Activated CD8-positive, alpha-beta memory T cell treated with anti-CD3 and anti-CD28 coated beads for 36 hours (primary cell): ENCODE results near the gene RPS6KB2. TPM values are rescaled to one million over a fixed set of nuclear protein-coding genes. Genes with fewer than 3 reads are reported as not detected.

ENCODE experiments used
- CTCF ChIA-PET: fragments of 350-600 bp; sonication (Branson Sonifier 250); formaldehyde crosslinking; loops from one replicate; lab custom pipeline; 2021; ENCODE audit warnings: antibody characterized with exemption; lab: Charles Lee
- POLR2A ChIA-PET: fragments of 350-600 bp; sonication (Branson Sonifier 250); formaldehyde crosslinking; loops from one replicate; lab custom pipeline; 2021; ENCODE audit warnings: antibody characterized with exemption; lab: Charles Lee
- total RNA-seq, 2 experiments: library from RNA; stranded (reverse); gene quantifications; one replicate each; pipeline ENCODE4 v1.2.3, GENCODE V29; 2021

Gene RPS6KB2
- total RNA-seq, 2 experiments from 2014 or later: 82.8 to 85.6 TPM

GRCh38 chr11:67395555-67396258, 32.6 kb upstream of the RPS6KB2 start:
- POLR2A ChIA-PET: interaction anchor here (0.9 kb wide), 1 partner anchor 9 kb away, joined by 5 read pairs; no protein-coding TSS in a partner anchor
- CTCF ChIA-PET: interaction anchor here (1.6 kb wide), 1 partner anchor 13 kb away, joined by 5 read pairs; no protein-coding TSS in a partner anchor

GRCh38 chr11:67396259-67396581, 32.1 kb upstream of the RPS6KB2 start:
- ChIA-PET POLR2A (no interaction called here), CTCF (interaction anchor here (0.9 to 1.6 kb wide), 2 partner anchors 14 to 45 kb away, joined by 5 to 9 read pairs; no protein-coding TSS in a partner anchor)

GRCh38 chr11:67396587-67397389, 31.5 kb upstream of the RPS6KB2 start:
- ChIA-PET POLR2A (interaction anchor here (0.7 to 1.4 kb wide), 3 partner anchors 11 to 41 kb away, joined by 3 to 5 read pairs (median 3); no protein-coding TSS in a partner anchor), CTCF (interaction anchor here (0.6 to 1.6 kb wide), 4 partner anchors 10 to 45 kb away, joined by 3 to 9 read pairs (median 4); no protein-coding TSS in a partner anchor)

- CTCF ChIA-PET: interaction anchor here (0.7 to 2.0 kb wide), 3 partner anchors 10 to 52 kb away, joined by 3 to 5 read pairs (median 3); no protein-coding TSS in a partner anchor
- POLR2A ChIA-PET: interaction anchor here (1.3 to 1.4 kb wide), 2 partner anchors 10 to 41 kb away, joined by 3 to 5 read pairs; no protein-coding TSS in a partner anchor
Observed at GRCh38 chr11:67397536-67397935, 30.8 kb upstream of the RPS6KB2 start.

GRCh38 chr11:67397986-67398660, 30.2 kb upstream of the RPS6KB2 start:
- POLR2A ChIA-PET: interaction anchor here (1.3 to 1.4 kb wide), 2 partner anchors 10 to 40 kb away, joined by 3 to 5 read pairs; no protein-coding TSS in a partner anchor
- CTCF ChIA-PET: interaction anchor here (0.5 to 2.0 kb wide), 3 partner anchors 9 to 53 kb away, joined by 3 to 5 read pairs (median 4); no protein-coding TSS in a partner anchor

- ChIA-PET CTCF (interaction anchor here (0.5 to 2.0 kb wide), 2 partner anchors 8 to 35 kb away, joined by 4 to 5 read pairs; no protein-coding TSS in a partner anchor), POLR2A (no interaction called here)
Observed at GRCh38 chr11:67398661-67399563, 29.4 kb upstream of the RPS6KB2 start.

GRCh38 chr11:67400251-67400941, 27.9 kb upstream of the RPS6KB2 start:
- CTCF ChIA-PET: interaction anchor here (0.6 to 2.8 kb wide), 16 partner anchors 9 to 871 kb away, joined by 3 to 16 read pairs (median 6); partner anchors contain the start of genes C11orf24, PITPNM1, PTPRCAP and RAD9A
- POLR2A ChIA-PET: interaction anchor here (1.0 to 3.2 kb wide), 8 partner anchors 9 to 86 kb away, joined by 3 to 26 read pairs (median 6); partner anchors contain the start of genes POLD4, PTPRCAP, RAD9A and TMEM134

GRCh38 chr11:67400942-67401494, 27.3 kb upstream of the RPS6KB2 start:
- ChIA-PET CTCF (interaction anchor here (0.7 to 5.0 kb wide), 23 partner anchors 8 to 104 kb away, joined by 3 to 34 read pairs (median 5); partner anchors contain the start of genes PITPNM1, PTPRCAP and RAD9A), POLR2A (interaction anchor here (0.8 to 3.2 kb wide), 13 partner anchors 10 to 129 kb away, joined by 3 to 26 read pairs (median 5); partner anchors contain the start of genes CLCF1, PITPNM1, POLD4 and PTPRCAP)

GRCh38 chr11:67401495-67402191, 26.7 kb upstream of the RPS6KB2 start, which contains the start of gene PPP1CA:
Gene PPP1CA (minus strand): TSS chr11:67401858. CDS start chr11:67401782, 76 bp downstream.
- ChIA-PET CTCF (interaction anchor here (0.7 to 5.0 kb wide), 26 partner anchors 8 to 229 kb away, joined by 3 to 34 read pairs (median 5); partner anchors contain the start of genes NUDT8, PITPNM1, PTPRCAP and RAD9A), POLR2A (interaction anchor here (0.5 to 3.2 kb wide), 15 partner anchors 10 to 132 kb away, joined by 3 to 26 read pairs (median 4); partner anchors contain the start of genes CLCF1, PITPNM1, POLD4 and PTPRCAP)

- CTCF ChIA-PET: interaction anchor here (0.7 to 5.0 kb wide), 18 partner anchors 8 to 228 kb away, joined by 3 to 34 read pairs (median 6); partner anchors contain the start of genes NUDT8, PTPRCAP and RAD9A
- POLR2A ChIA-PET: interaction anchor here (0.5 to 3.2 kb wide), 14 partner anchors 10 to 131 kb away, joined by 3 to 26 read pairs (median 5); partner anchors contain the start of genes CDK2AP2, PTPRCAP, RAD9A and RPS6KB2
Observed at GRCh38 chr11:67402192-67402839, 26.0 kb upstream of the RPS6KB2 start.

GRCh38 chr11:67403085-67403484, 25.2 kb upstream of the RPS6KB2 start:
- POLR2A ChIA-PET: interaction anchor here (0.6 to 2.7 kb wide), 12 partner anchors 9 to 857 kb away, joined by 3 to 31 read pairs (median 6); partner anchors contain the start of genes CDK2AP2, PTPRCAP, RAD9A and TMEM134
- CTCF ChIA-PET: interaction anchor here (0.7 to 5.0 kb wide), 11 partner anchors 9 to 135 kb away, joined by 3 to 34 read pairs (median 5); partner anchors contain the start of genes CDK2AP2, POLD4 and RAD9A

GRCh38 chr11:67404515-67405195, 23.6 kb upstream of the RPS6KB2 start:
- ChIA-PET CTCF (interaction anchor here (0.6 to 5.0 kb wide), 11 partner anchors 9 to 103 kb away, joined by 3 to 34 read pairs (median 5); partner anchors contain the start of genes CDK2AP2, POLD4 and RAD9A), POLR2A (interaction anchor here (1.0 to 2.7 kb wide), 8 partner anchors 7 to 165 kb away, joined by 3 to 31 read pairs (median 8); partner anchors contain the start of genes PTPRCAP, RAD9A, RPS6KB2 and TMEM134)

GRCh38 chr11:67405196-67405567, 23.1 kb upstream of the RPS6KB2 start:
- CTCF ChIA-PET: interaction anchor here (0.6 to 5.0 kb wide), 5 partner anchors 13 to 63 kb away, joined by 3 to 34 read pairs (median 5); no protein-coding TSS in a partner anchor
- POLR2A ChIA-PET: interaction anchor here (1.0 to 2.7 kb wide), 6 partner anchors 12 to 165 kb away, joined by 3 to 31 read pairs (median 10); partner anchors contain the start of genes PTPRCAP, RPS6KB2 and TMEM134
